HEK293 (cell line): ENCODE results near the gene PRICKLE1.
A peak's percentile ranks its signal among the peaks of the same experiment; 100 is the strongest.

Experiments
- CTCF ChIA-PET: fragments of 350-600 bp; formaldehyde crosslinking; extraction: SDS; loops from one replicate; lab custom pipeline; 2021; ENCODE audit warnings: antibody characterized with exemption; lab: Yijun Ruan, JAX
- POLR2A ChIA-PET: fragments of 300-600 bp; formaldehyde crosslinking; extraction: SDS; loops from one replicate; lab custom pipeline; 2020; ENCODE audit warnings: antibody characterized with exemption, inconsistent platforms; lab: Yijun Ruan, JAX
- H3K27ac ChIP-seq: fragments of 200-500 bp; sonication (Bioruptor generic); 2 replicates; pipeline ENCODE4 v1.5.1; 2014; ENCODE audit warnings: low read depth, low read length, control low read depth, inconsistent platforms; ENCODE audit errors: extremely low read depth
- H3K36me3 ChIP-seq, 2 experiments: fragments of 200-500 bp in 1 of 2; sonication (Bioruptor generic) in 1 of 2; 1 replicate in 1 of 2; 2 replicates in 1 of 2; pipeline ENCODE4 v1.5.1; 2014 to 2017; ENCODE audit warnings: inconsistent platforms in 2 of 2, low read length in 2 of 2; ENCODE audit not compliant: control insufficient read depth in 2 of 2, insufficient read depth in 1 of 2
- H3K4me1 ChIP-seq: fragments of 200-500 bp; sonication (Bioruptor generic); 2 replicates; pipeline ENCODE4 v1.5.1; 2014; ENCODE audit warnings: mild to moderate bottlenecking, low read length, inconsistent platforms; ENCODE audit not compliant: control insufficient read depth, insufficient read depth
- H3K4me3 ChIP-seq: 2 replicates; pipeline ENCODE4 v1.5.1; 2011; ENCODE audit warnings: low read depth, mild to moderate bottlenecking, control low read depth, low read length, moderate library complexity
- H3K9me3 ChIP-seq: fragments of 200-500 bp; sonication (Bioruptor generic); 2 replicates; pipeline ENCODE4 v1.5.1; 2014; ENCODE audit warnings: low read depth, low read length, inconsistent platforms; ENCODE audit not compliant: control insufficient read depth, insufficient read depth
- BCL11A ChIP-seq: fragments of 450-650 bp; formaldehyde crosslinking; IDR thresholded peaks from 2 replicates; pipeline ENCODE4 v1.5.1; 2016; ENCODE audit warnings: low read depth, missing biosample characterization, missing genetic modification characterization
- CTCF ChIP-seq: fragments of 450-650 bp; formaldehyde crosslinking; IDR thresholded peaks from 2 replicates; pipeline ENCODE4 v1.5.1; 2016; ENCODE audit warnings: missing biosample characterization, missing genetic modification characterization
- GLIS1 ChIP-seq: fragments of 450-650 bp; formaldehyde crosslinking; IDR thresholded peaks from 2 replicates; pipeline ENCODE4 v1.5.1; 2016; ENCODE audit warnings: missing biosample characterization, missing genetic modification characterization
- GLIS2 ChIP-seq: fragments of 450-650 bp; formaldehyde crosslinking; IDR thresholded peaks from 2 replicates; pipeline ENCODE4 v1.5.1; 2016; ENCODE audit warnings: missing biosample characterization, missing genetic modification characterization
- HIC1 ChIP-seq: fragments of 450-650 bp; formaldehyde crosslinking; IDR thresholded peaks from 2 replicates; pipeline ENCODE4 v1.5.1; 2016; ENCODE audit warnings: missing biosample characterization, missing genetic modification characterization
- MZF1 ChIP-seq: fragments of 450-650 bp; formaldehyde crosslinking; IDR thresholded peaks from 2 replicates; pipeline ENCODE4 v1.5.1; 2017; ENCODE audit warnings: missing biosample characterization, missing genetic modification characterization, borderline replicate concordance
- PRDM10 ChIP-seq: fragments of 450-650 bp; formaldehyde crosslinking; IDR thresholded peaks from 2 replicates; pipeline ENCODE4 v1.5.1; 2016; ENCODE audit warnings: missing biosample characterization, missing genetic modification characterization
- RBAK ChIP-seq: fragments of 450-650 bp; formaldehyde crosslinking; IDR thresholded peaks from 2 replicates; pipeline ENCODE4 v1.5.1; 2016; ENCODE audit warnings: missing biosample characterization, missing genetic modification characterization
- ZBTB17 ChIP-seq: fragments of 450-650 bp; formaldehyde crosslinking; IDR thresholded peaks from 2 replicates; pipeline ENCODE4 v1.5.1; 2016; ENCODE audit warnings: missing biosample characterization, missing genetic modification characterization
- ZBTB21 ChIP-seq: fragments of 450-650 bp; formaldehyde crosslinking; IDR thresholded peaks from 2 replicates; pipeline ENCODE4 v1.5.1; 2017; ENCODE audit warnings: missing biosample characterization, missing genetic modification characterization
- ZFHX2 ChIP-seq: fragments of 450-650 bp; formaldehyde crosslinking; conservative IDR thresholded peaks from 2 replicates; pipeline ENCODE4 v1.5.1; 2016; ENCODE audit warnings: missing biosample characterization, missing genetic modification characterization
- ZFP41 ChIP-seq: fragments of 450-650 bp; formaldehyde crosslinking; IDR thresholded peaks from 2 replicates; pipeline ENCODE4 v1.5.1; 2016; ENCODE audit warnings: missing biosample characterization, missing genetic modification characterization, borderline replicate concordance
- ZNF2 ChIP-seq: fragments of 450-650 bp; formaldehyde crosslinking; IDR thresholded peaks from 2 replicates; pipeline ENCODE4 v1.5.1; 2016; ENCODE audit warnings: missing biosample characterization, missing genetic modification characterization
- ZNF311 ChIP-seq: fragments of 450-650 bp; formaldehyde crosslinking; IDR thresholded peaks from 2 replicates; pipeline ENCODE4 v1.5.1; 2017; ENCODE audit warnings: missing biosample characterization, missing genetic modification characterization, borderline replicate concordance
- ZNF48 ChIP-seq: fragments of 450-650 bp; formaldehyde crosslinking; IDR thresholded peaks from 2 replicates; pipeline ENCODE4 v1.5.1; 2016; ENCODE audit warnings: missing biosample characterization, missing genetic modification characterization
- ZNF529 ChIP-seq: fragments of 450-650 bp; formaldehyde crosslinking; IDR thresholded peaks from 2 replicates; pipeline ENCODE4 v1.5.1; 2017; ENCODE audit warnings: missing genetic modification characterization, missing biosample characterization; ENCODE audit not compliant: insufficient replicate concordance
- ZNF580 ChIP-seq: fragments of 450-650 bp; formaldehyde crosslinking; IDR thresholded peaks from 2 replicates; pipeline ENCODE4 v1.5.1; 2016; ENCODE audit warnings: missing biosample characterization, missing genetic modification characterization
- ZNF629 ChIP-seq: fragments of 450-650 bp; formaldehyde crosslinking; IDR thresholded peaks from 2 replicates; pipeline ENCODE4 v1.5.1; 2017; ENCODE audit warnings: missing biosample characterization, missing genetic modification characterization
- ZNF777 ChIP-seq: fragments of 450-650 bp; formaldehyde crosslinking; IDR thresholded peaks from 2 replicates; pipeline ENCODE4 v1.5.1; 2017; ENCODE audit warnings: missing biosample characterization, missing genetic modification characterization, borderline replicate concordance
- ZNF843 ChIP-seq: fragments of 450-650 bp; formaldehyde crosslinking; IDR thresholded peaks from 2 replicates; pipeline ENCODE4 v1.5.1; 2016; ENCODE audit warnings: missing biosample characterization, missing genetic modification characterization
- TF ChIP-seq, protein P1 (sequence below): fragments of 450-650 bp; formaldehyde crosslinking; IDR thresholded peaks from 2 replicates; pipeline ENCODE4 v1.5.1; 2016; ENCODE audit warnings: missing biosample characterization, missing genetic modification characterization
- TF ChIP-seq, protein P2 (sequence below): sonication (generic); formaldehyde crosslinking; IDR thresholded peaks from 2 replicates; pipeline ENCODE4 v1.8.1; 2022; ENCODE audit warnings: mild to moderate bottlenecking, moderate library complexity, missing genetic modification reagents

PRICKLE1 gene

GRCh38 chr12:42593874-42594273 lies 4.3 kb upstream of the PRICKLE1 start:
- Histone ChIP-seq H3K36me3 (no peaks in the 10 kb centered on the region), H3K9me3 (no peaks in the 10 kb centered on the region), H3K4me3 (no peak overlapping the region), H3K27ac (no peak overlapping the region), H3K4me1 (no peaks in the 10 kb centered on the region)
- ChIA-PET POLR2A (no interaction called here), CTCF (no interaction called here)
- TF ChIP-seq ZNF311 (tag by site-specific recombination) (no peak), ZNF629 (no peak), ZNF529 (no peak), MZF1 (no peak), HIC1 (tag by site-specific recombination) (no peak), ZNF48 (no peak), ZFP41 (tag by site-specific recombination) (no peak)
- TF ChIP-seq, protein P1, sequence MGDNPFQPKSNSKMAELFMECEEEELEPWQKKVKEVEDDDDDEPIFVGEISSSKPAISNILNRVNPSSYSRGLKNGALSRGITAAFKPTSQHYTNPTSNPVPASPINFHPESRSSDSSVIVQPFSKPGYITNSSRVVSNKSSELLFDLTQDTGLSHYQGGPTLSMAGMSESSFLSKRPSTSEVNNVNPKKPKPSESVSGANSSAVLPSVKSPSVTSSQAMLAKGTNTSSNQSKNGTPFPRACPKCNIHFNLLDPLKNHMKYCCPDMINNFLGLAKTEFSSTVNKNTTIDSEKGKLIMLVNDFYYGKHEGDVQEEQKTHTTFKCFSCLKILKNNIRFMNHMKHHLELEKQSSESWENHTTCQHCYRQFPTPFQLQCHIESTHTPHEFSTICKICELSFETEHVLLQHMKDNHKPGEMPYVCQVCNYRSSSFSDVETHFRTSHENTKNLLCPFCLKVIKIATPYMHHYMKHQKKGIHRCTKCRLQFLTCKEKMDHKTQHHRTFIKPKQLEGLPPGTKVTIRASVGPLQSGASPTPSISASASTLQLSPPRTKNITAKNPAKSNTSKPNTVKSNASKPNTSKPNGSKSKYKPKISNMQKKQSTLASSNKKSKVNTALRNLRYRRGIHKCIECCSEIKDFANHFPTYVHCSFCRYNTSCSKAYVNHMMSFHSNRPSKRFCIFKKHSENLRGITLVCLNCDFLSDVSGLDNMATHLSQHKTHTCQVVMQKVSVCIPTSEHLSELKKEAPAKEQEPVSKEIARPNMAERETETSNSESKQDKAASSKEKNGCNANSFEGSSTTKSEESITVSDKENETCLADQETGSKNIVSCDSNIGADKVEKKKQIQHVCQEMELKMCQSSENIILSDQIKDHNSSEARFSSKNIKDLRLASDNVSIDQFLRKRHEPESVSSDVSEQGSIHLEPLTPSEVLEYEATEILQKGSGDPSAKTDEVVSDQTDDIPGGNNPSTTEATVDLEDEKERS (tag by site-specific recombination): no peak

DNA sequence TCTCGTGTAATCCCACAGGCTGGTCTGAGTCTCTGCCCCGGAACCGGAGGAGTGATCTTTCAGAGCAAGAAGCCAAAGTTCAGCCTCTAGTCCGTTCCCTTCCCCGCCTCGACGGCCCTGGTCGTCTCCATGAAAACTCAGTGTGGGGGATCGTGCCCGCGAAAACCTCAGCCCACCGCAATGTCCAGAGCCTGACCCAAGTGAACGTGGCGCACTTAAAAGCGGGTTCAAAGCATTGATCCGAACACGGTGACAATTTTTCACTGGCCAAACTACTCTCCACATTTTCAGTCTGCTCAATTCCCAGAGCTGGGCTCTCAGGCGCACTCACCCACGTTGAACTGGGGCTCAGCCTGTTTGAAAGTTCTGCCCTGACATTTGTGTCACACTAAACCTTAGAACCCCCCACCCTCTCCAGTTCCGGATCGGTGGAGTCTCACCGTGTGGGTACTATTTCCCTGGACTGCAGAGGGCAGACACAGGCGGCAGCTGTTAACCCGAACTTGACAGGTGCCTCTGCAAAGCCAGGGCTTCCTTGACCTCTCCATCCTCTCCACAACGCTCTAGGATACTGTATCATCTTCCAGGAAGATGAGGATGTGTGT lies 886 bp upstream of the PRICKLE1 start:
- ChIA-PET CTCF (interaction anchor here (0.6 kb wide), 2 partner anchors 445 to 1077 kb away, joined by 3 read pairs; no protein-coding TSS in a partner anchor), POLR2A (interaction anchor here (0.7 kb wide), 1 partner anchor 107 kb away, joined by 10 read pairs; no protein-coding TSS in a partner anchor)
- no peaks in the 10 kb centered on the region for H3K36me3 ChIP-seq
- peak overlapping the region; percentile 97 for H3K27ac ChIP-seq
- H3K4me3 ChIP-seq: peak overlapping the region; percentile 94
- H3K9me3 ChIP-seq: no peaks in the 10 kb centered on the region
- H3K4me1 ChIP-seq: peaks cover 13% of the 10 kb centered on the region
- TF ChIP-seq BCL11A: no peak; the same call in 1 of the 2 replicates
- TF ChIP-seq ZNF580 (tag by site-specific recombination): no peak
- 0 out of 2 replicates have a peak, but pooled peaks have one; percentile 61 for TF ChIP-seq ZNF2 (tag by site-specific recombination)
- no peak for TF ChIP-seq RBAK
- TF ChIP-seq ZBTB17 (tag by site-specific recombination): peak; percentile 37
- no peak for TF ChIP-seq ZNF629
- 0 out of 2 replicates have a peak, but pooled peaks have one; percentile 15 for TF ChIP-seq CTCF (tag by site-specific recombination)
- peak; percentile 31; the same call in 1 of the 2 replicates for TF ChIP-seq GLIS2 (tag by site-specific recombination)
- TF ChIP-seq PRDM10 (tag by site-specific recombination): peak; percentile 69; the same call in 1 of the 2 replicates
- TF ChIP-seq, protein P2, sequence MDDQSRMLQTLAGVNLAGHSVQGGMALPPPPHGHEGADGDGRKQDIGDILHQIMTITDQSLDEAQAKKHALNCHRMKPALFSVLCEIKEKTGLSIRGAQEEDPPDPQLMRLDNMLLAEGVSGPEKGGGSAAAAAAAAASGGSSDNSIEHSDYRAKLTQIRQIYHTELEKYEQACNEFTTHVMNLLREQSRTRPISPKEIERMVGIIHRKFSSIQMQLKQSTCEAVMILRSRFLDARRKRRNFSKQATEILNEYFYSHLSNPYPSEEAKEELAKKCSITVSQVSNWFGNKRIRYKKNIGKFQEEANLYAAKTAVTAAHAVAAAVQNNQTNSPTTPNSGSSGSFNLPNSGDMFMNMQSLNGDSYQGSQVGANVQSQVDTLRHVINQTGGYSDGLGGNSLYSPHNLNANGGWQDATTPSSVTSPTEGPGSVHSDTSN (CRISPR knock-in tag): no peak
- TF ChIP-seq ZNF843: 0 out of 2 replicates have a peak, but pooled peaks have one; percentile 8
- peak; percentile 59 for TF ChIP-seq ZFHX2 (tag by site-specific recombination)
- TF ChIP-seq GLIS1 (tag by site-specific recombination): 0 out of 2 replicates have a peak, but pooled peaks have one; percentile 15
- TF ChIP-seq ZNF777 (tag by site-specific recombination): peak; percentile 91
- TF ChIP-seq ZBTB21 (tag by site-specific recombination): no peak
